ENCODE results near the gene IMMP2L.

IMMP2L gene

DNA sequence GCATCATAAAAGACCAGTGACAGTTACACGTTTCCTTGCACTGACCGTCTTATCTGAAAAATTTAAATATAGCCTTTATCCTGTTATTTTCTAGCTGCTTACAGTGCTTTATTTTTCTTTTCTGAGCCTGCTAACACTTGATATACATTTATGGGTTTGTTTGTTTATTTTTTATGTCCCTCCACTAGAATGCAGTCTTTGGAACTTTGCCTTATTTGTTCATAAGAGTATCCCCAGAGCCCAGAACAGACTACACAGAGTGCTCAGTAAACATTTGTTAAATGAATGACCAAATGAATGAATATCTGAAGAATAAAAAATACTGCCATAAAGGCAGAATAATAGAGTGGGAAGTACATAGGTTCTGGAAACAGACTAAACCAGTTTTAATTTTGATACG is 673.7 kb downstream of the IMMP2L start:
- no peak for DNase-seq

DNA sequence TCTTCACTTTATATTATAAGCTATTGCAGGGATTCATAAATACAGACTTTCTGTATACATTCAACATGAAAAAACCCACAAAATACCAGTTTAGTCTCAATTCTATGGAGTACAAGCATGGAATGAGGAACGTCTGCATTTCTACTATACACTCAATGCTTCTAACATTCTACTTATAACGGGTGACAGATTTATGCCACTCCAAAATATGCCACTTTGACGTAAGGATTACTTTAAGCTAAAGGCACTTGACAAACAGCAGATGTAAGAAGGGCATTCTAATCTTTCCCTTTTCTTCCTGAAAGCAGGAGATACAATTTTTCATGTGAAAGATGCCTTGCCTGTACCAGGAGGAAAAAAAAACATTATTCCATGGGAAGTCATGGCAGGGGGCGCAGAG is 676.8 kb downstream of the IMMP2L start:
- DNase-seq, result no peak

DNA sequence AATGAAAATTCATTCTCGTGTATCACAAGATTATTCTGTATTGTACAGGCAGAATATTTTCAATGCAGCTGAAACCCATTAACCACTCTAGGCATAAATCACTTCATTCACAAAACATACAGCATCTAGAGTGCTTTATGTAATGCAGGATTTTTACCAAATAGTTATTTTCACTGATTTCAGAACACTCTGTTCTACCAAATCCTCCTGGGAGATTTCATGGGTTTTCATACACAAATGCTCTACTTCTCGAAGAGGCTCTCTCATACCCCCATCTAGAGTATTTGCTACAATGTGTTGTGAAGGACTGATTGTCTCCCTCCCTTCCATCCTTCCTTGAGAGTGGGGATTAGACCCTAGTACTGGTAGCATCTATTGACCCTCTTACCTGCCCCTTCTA is 680.6 kb downstream of the IMMP2L start:
- no peak for DNase-seq

DNA sequence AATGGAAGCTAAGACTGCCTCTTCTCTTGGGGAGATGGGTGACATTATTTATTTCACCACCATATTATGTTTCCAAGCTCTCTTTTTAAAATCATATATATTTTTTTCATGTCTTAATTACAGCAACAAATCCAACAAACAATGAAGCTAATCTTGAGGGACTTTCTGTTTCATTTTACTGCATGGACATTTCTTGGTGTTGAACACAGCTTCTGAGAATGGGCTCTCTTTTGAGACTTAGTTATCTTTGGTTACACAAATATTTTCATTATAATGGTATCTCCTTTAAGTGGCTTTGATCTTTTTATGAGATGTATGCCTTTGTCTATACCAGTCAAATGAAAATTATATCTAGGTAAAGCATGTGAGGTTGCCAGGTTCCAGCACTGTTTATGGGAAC is 681.3 kb downstream of the IMMP2L start:
- no peak for DNase-seq

DNA sequence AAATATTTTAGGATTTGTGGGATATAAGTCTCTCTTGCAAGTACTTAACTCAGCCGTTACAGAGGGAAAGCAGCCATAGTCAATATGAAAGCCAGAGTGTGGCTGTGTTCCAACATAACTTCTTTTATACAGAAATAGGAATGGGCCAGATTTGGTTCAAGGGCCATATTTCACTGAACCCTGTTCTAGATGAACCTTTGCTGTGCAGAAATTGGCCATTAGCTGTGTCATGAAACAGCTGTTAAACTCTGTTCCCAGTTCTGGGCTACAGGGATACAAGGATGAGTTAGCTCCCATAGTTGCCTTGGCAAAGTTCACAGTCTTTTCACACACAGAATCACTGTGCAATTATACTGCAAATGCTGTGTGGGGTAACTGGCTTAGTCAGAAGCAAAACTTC is 685.3 kb downstream of the IMMP2L start:
- no peak for DNase-seq

DNA sequence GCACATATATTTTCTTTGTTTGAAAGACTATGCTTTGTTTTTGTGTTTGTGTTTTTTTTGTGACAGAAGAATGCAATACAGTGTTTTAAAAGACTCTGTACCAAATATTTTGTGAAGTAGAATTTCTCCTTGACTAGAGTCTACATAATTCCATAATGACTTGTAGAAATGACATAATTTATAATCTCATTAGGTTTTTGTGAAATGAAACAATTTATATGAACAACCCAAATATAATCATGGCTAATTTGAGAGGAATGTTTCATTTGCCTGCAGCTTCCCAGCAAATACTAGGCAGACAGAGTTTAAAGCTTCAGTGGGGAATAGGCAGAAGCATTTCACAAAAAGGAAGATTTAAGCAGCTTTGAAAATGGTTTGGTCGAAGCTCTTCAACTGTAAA is 686.9 kb downstream of the IMMP2L start:
- no peak for DNase-seq

DNA sequence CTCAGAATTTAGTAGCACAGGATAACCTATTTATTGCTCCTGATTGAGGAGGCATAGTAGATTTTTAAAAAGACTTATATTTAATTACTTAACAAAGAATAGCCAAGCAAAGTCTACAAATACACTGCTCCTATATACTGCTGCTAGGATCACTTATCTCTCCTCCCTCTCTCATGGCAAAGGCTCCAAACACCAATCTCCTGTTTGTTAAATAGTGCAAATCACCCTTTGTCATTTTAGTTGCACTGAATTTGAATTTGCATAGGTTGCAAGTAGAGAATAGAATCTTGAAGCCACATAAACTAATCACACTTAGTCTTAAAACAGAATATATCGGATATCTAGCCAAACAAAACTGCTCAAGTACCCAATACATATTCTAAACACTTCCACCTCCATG is 690.4 kb downstream of the IMMP2L start:
- DNase-seq, result no peak

DNA sequence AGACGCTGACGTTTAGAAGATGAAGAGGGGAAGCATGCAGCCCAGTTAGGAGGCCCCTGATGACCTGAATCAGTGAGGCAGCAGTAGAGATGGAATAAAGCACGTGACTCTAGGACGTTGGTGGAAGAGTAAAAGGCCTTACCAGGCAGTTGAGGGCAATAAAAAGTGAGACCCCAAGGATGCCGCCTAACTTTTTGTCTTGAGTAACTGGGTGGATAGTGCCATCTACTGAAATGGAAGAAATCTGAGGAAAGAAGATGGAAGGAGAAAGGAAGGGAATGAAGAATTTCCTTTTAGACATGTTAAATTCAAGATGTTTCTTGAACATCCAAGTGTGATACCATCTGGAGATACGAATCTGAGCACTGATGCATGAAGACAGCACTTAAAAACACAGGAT is 691.4 kb downstream of the IMMP2L start:
- no peak for DNase-seq

DNA sequence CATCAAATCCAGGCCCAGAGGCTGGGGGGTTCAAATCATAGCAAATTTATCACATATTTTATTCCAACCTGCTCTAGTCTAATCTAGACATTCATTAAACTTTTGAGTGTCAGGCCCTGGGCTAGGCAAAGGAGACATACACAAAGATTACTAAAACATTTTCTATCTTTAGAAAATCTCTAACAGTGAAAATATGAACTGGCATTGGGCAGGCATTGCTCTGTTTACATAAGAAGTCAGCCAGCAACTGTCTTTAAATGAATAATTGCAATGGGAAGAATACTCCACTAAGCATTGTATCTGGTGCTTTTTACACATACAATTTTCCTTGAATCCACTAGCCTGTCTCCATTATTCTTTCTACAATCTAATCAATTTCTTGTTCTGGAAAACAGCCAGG is 693.8 kb downstream of the IMMP2L start:
- no peak for DNase-seq

DNA sequence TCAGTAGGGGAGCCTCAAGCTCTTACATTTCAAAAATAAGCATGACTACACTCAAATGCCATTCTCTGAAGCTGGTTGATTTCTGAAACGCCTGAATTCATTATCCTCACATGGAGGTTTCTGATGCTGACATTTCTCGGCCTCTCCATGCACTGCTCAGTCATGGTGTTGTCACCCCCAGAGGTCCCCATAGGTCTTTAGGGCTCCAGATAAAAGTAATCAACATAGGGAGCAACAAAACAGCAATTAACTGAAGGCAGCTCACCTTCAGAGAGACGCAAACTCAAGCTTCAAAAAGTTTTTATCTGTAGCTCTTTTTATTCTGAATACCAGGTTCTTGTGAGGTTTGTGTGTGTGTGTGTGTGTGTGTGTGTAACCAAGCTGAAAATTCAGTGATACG is 694.5 kb downstream of the IMMP2L start:
- DNase-seq, result no peak

DNA sequence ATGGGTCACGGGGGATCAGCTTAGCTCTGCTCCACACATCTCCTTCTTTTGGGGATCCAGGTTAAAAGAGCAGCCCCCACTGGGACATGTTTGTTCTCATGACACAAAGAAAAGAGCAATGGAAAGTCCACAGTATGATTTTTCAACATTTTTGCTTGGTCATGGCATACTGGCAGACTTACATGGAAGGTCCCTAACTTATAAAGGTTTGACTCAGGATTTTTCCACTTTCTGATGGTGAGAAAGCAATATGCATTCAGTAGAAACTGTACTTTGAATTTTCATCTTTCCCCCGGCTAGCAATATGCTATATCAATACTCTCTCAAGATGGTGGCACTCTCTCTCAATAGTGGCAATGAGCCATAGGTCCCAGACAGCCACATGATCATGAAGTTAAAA is 699.0 kb downstream of the IMMP2L start:
- no peak for DNase-seq

DNA sequence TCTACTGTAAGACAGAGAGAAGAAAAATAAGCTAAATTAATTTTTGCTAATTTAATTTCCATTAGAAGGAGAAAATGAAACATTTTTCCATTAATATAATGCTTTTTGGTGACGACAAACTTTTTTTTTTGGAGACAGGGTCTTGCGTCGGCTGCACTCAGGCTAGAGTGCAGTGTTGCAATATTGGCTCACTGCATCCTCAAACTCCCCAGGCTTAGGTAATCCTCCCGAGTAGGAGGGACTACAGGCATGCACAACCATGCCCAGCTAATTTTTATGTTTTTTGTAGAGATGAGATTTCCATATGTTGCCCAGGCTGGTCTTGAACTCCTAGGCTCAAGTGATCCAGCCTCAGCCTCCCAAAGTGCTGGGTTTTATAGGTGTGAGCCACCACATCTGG is 701.1 kb downstream of the IMMP2L start:
- no peak for DNase-seq

DNA sequence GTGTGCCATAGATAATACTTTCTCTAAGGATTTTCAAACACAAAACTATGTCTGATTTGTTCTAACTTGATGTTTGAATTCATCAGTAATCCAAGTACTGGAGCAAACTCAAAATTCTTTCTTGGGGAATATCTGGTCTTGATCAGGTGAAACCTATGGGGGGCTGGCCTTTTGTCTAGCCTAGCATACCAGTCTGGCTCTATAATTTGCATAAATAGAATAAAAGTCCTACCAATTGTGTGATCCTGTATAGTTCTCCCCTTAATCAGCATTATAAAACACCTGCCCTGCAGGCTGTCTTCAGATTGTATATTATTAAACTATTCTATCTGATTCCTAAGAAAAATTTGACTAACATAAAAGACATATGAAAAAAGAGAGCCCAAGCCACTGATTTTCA is 705.2 kb downstream of the IMMP2L start:
- DNase-seq, result no peak

DNA sequence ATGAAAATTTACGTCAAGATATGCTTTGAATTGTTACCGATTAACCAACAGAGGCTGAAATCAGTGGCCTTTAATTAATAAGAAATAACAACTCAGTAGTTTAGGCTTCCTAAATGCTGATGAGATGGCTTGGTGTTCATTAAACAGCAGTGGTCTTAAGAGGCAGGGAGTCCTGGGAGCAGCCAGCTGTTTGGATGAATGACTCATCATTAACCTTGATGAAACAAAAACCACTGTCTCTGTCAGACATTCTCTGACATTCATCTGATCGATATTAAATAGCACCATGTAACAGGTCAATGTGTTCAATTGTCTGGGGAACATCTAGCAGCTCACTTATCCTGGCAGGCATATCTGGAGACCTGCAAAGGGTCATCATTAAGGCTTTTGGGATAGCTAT is 705.6 kb downstream of the IMMP2L start:
- DNase-seq, result no peak

DNA sequence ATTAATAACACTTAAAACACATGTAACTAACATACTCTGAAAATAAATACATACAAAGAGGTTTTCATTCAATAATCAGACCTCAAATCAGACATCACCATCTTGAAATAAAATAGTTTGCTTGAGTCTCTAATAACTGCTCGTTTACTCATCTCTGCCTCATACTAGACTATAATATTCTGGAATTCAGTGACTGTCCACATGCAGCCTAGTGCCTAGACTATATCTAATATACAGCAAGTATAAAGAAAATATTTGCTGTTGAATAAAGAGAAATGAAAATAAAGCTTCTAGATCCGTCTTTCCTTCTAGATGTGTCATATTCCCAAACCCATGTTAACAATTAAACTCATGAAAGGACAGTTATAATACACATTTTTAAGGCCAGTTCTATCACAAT is 707.6 kb downstream of the IMMP2L start:
- DNase-seq, result no peak

DNA sequence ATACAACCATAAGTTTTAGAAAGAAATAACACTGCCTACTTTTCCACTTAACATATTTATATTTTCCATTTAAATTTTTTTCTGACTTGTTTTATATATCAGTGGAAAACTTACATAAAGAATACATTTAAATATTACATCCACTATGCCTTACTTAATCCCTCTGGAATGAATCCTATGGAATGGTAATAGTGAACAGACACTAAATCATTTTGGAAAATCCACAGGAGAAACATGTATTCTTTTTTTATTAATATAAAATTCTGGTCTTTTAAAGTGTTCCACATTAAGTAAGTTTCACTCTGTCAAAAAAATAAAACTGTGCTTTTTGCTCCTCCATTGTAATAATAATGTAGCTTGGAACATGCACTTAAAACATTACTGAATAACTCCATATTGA is 708.1 kb downstream of the IMMP2L start:
- no peak for DNase-seq

DNA sequence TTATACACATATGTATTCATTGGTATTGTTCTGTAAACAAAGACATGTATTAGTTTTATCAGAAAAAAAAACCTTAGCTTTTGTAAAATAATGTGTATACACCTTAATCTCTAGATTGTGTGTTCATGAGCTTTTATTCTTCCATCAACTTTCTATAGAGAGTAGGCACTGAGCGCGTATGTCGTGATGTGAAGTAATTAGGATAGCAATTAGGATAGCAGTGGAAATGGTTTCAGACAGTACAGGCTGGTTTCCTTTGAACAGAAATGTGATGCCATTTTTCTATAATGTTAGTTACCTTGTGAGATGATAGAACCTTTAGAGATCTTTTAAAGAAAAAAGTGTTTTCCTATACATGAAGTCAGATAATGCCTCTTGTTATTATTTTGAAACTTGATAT is 709.0 kb downstream of the IMMP2L start:
- DNase-seq, result no peak

DNA sequence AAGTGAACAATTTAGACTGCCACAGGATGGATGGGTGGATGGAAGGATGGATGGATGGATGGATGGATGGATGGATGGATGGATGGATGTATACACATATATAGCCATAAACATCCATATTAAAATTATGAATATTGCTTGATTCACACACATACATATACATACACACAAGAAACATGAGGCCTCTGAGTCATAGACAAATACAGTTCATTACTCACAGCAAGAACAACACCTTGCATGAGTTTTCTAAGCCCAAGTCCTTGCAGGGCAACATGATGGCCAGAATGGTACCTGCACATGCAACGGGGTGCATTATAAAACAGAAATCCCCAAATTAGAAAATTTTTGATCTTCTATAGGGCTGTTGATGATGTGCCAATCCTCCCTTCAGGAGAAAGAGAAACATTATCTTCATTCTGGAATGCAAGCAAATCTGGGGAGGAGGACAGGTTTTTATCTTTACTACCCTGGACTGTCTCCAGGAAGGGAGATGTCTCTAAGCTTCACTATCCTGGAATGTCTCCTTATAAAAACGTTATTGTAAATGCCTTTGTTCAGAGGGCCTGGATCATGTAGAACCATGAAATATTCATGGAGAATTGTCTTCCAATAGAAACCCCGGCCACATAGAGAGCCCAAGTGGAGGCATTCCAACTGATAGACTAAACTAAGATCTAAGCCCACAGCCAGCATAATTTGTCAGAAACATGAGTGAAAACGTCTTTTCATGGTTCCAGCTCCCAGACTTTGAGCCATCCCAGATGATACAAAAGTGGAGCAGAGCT is 709.9 kb downstream of the IMMP2L start:
- DNase-seq, result no peak

DNA sequence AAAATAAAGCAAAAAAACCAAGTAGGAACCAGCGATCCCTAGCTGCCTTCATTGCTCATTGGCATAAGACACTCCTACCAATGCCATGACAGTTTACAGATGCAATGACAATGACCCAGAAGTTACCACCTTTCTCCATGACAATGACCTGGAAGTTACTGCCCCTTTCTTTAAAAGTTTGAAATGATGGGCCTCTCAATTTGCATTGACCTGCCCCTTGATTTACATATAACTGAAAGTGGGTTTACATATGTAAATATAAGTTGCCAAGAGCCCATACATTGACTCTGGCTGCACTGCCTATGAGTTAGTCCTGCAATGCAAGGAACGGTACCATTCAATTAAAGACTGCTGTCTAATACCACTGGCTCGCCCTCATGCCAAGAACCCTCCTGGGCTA is 712.1 kb downstream of the IMMP2L start:
- no peak for DNase-seq

DNA sequence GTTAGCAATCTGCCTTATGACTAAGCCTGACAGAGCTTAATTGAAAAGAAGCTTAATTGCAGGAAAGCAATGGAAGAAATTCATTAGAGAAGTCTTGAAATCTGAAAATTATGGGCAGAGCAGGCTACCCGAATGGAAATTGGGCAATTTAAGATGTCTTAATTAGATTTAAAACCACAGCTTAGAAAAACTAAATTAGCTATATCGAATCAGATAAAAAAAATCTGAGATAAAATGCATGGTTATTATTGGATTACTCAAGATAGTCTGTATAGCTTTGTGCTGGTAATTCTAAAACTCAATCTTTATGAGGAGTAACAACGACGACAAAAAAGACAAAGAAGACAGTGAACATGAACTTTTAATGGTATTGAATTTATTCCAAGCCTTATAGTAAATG is 719.5 kb downstream of the IMMP2L start:
- DNase-seq, result no peak

DNA sequence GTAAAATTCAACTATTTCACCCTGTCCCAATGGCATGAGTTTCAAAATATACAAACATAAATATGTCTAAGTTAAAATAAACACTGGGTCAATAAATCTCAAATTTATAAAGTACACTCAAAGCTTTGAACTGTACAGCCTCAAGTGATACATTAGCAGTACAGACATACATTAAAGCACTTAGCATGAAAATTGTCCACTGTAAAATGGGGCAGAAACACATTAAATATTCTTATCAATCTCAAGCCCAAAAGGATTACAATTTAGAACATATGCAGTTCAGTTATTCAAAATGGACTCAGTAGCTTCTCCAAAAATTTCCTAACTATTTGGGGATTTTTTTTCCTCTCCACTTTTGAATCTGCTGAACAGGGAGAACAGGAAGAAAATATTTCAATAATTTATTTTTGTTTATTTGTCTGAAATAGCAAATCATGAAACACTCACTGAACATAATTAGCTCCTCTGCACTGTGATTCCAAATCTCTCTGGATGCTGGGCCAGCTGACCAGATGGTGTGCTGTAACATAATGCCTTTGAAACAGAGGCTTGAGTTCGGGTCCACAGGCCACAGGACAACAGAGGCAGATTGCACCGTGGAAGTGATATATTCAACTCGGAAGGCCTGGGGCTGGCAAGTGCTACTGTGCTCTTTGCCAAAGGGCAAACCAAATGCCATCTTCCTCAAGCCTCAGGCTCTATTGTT is 720.3 kb downstream of the IMMP2L start:
- no peak for DNase-seq

DNA sequence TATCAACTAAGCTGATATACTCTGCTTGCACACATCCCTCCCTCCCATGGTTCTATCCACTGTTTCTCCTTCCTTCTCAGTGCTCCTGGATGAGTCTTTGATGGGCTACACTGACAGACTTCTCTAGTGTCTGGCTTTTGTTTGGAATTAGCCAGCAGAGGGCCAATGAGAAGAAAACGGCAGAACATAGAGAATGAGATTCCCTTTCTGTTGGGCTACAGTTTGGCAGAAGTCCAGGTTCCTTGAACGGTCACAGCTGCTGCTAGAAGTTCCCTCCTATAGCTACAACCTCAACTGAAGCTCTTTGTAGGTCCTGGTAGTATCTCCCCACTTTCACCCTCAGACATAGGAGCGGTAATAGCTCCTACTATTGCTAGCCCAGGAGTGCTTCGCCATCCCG is 722.4 kb downstream of the IMMP2L start:
- DNase-seq, result no peak

DNA sequence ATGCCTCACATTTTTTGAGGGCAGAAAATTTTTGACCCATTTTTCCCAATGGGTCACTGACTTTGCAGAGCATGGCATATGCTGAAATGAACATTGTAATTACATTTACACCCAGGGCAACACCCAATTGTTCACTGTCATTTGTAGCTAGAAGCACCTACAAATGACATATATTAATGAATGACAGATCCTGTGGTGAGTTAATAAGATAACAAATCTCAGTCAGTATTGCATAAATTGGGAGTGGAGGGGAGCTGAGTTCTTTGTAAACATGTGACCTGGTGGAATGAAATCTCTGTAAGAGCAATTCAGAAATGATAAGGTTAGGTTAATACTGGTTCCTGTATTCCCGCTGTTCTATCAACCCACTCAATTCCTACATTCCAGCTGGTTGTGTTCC is 726.4 kb downstream of the IMMP2L start:
- DNase-seq, result no peak

DNA sequence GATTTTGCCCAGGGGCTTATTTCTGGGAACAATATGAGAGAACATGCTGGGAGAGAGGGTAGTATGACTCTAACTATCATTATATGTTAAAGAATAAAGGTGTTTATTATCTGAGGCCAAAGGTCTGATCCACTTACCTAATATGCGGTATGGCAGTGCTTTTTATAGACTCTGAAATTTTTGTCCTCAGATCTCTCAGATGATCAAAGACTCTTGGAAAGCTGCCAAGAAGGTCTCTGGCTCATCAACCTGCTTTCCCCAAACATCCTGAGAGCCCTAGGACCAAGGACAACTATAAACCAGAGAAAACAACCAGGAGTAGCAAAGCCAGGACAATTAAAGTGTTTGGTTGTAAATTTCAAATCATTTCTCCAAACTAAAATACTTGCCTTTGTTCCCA is 727.1 kb downstream of the IMMP2L start:
- peak in 1 of 2 donors; percentile 3 for DNase-seq

DNA sequence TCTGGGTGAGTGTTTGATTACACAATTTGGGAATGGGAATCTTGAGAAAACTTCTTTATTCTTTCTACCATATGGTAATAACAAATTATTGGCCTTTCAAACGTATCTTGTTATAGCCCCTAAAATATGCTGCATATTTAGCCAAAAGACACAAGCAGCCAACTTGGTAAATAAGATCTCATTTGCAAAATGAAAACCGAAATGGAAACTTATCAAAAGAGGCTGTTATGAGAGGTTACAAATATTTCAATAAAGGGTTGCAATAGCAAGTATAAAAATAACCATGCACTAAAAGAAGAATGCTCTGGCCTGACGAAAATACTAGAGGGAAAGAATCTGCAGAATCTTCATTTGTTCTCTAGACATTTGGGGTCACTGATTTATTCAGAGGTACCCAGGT is 730.9 kb downstream of the IMMP2L start:
- no peak for DNase-seq
